GM12891 (cell line): ENCODE measurements around the gene DCAF8L2. TPM values are rescaled to one million over a fixed set of nuclear protein-coding genes. Genes with fewer than 3 reads are reported as not detected.
"Not testable (repeated sequence)": the region's sequence is repeated elsewhere in the genome, so short reads cannot be mapped to it uniquely, and the experiment has no call there.

Experiments used
- DNase-seq: peaks from one replicate; pipeline ENCODE4 v3.0.0; 2011; ENCODE audit warnings: low spot score; ENCODE audit not compliant: insufficient read length
- FAIRE-seq: peaks from 2 replicates; lab custom pipeline; 2011; peaks lifted over from hg19 to GRCh38; lab: Jason Lieb, UNC
- PAX5 ChIP-seq: IDR thresholded peaks from 2 replicates; pipeline ENCODE4 v1.6.1; 2011; ENCODE audit warnings: low read length, moderate library complexity, mild to moderate bottlenecking; ENCODE audit not compliant: insufficient read depth, severe bottlenecking
- POLR2A ChIP-seq: IDR thresholded peaks from 2 replicates; pipeline ENCODE4 v1.6.1; 2011; ENCODE audit warnings: low read depth, low read length, control low read depth
- POLR2AphosphoS5 ChIP-seq: IDR thresholded peaks from 2 replicates; pipeline ENCODE4 v1.6.1; 2011; ENCODE audit warnings: low read depth, low read length, control low read depth
- POU2F2 ChIP-seq: IDR thresholded peaks from 2 replicates; pipeline ENCODE4 v1.6.1; 2011; ENCODE audit warnings: low read depth, mild to moderate bottlenecking, control low read depth, low read length, moderate library complexity
- SPI1 ChIP-seq: IDR thresholded peaks from 2 replicates; pipeline ENCODE4 v1.6.1; 2011; ENCODE audit warnings: low read depth, low read length, control low read depth
- TAF1 ChIP-seq: IDR thresholded peaks from 2 replicates; pipeline ENCODE4 v1.6.1; 2011; ENCODE audit warnings: low read depth, low read length, control low read depth
- polyA plus RNA-seq: library from polyadenylated mRNA; unstranded; fragments of >200 nt; gene quantifications from one replicate; pipeline ENCODE4 v1.2.1, GENCODE V29; 2012; ENCODE audit warnings: low read depth, missing spikeins, inconsistent platforms; ENCODE audit not compliant: missing spikeins

DCAF8L2 gene
- not detected for polyA plus RNA-seq

- no peak for DNase-seq
- TF ChIP-seq PAX5, result no peak
- TF ChIP-seq POLR2AphosphoS5, result no peak
- no peak for TF ChIP-seq TAF1
- TF ChIP-seq POU2F2, result no peak
- TF ChIP-seq SPI1, result no peak
- TF ChIP-seq POLR2A, result no peak
- FAIRE-seq, result no peak
Observed at GRCh38 chrX:27590044-27590443, at the start of gene DCAF8L2. Gene DCAF8L2, plus strand, starts transcription at chrX:27590344. Its CDS starts 156,552 bp downstream, at chrX:27746896.

DNA sequence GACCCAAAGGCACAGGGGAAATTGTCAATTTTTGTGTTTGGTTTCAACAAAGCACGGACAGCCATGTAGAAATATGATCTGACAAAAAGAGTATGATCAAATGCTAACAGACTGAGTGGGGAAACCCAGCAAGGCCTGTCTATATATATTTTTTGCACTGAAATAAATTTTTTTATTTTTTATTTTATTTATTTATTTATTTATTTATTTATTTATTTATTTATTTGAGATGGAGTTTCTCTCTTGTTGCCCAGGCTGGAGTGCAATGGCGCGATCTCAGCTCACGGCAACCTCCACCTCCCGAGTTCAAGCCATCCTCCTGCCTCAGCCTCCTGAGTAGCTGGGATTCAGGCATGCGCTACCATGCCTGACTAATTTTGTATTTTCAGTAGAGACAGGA is 49.0 kb upstream of the DCAF8L2 start:
- DNase-seq, FAIRE-seq: not testable (repeated sequence)

DNA sequence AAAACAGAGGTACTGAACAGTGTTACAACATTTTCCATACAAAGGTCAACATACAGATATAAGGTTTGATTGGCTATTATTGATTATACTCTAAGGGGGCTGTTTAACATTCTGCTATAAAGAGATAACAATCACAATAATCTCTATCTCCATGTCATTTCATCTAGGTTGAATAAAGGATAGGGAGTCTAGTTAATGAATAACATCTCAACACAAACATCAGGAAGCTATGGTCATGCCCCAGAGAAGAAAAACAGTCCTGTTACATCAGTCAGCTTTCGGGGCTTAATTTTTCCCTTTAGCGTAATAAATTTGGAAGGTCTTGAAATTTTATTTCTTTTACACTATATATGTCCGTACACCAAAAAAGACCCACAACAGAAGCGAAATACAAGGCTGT is 41.5 kb upstream of the DCAF8L2 start:
- TF ChIP-seq POLR2AphosphoS5, result no peak
- no peak for TF ChIP-seq TAF1
- TF ChIP-seq POU2F2, result no peak
- no peak for TF ChIP-seq SPI1
- no peak for TF ChIP-seq PAX5
- TF ChIP-seq POLR2A, result no peak
- FAIRE-seq (no peak), DNase-seq (no peak)

DNA sequence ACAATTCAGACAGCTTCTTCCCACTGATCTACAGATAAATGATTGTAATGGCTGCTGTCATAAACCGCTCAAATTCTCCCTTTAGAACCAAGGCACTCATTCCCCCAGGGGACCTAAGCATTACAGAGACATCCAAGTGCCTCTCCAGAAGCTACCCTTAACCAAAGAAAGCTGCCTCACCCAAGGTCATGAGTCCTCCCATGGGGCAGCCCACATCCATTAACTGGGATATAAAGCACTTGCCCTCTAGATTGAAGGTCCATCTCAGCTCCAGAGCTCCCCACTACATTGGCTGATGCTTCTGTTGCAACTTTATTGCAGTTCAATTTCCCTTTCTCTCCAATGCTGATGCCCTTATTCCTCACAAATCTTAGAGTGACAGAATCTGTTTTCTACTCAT is 40.5 kb upstream of the DCAF8L2 start:
- FAIRE-seq (no peak), DNase-seq (no peak)
- no peak for TF ChIP-seq POLR2AphosphoS5
- TF ChIP-seq PAX5, result no peak
- TF ChIP-seq TAF1, result no peak
- no peak for TF ChIP-seq POU2F2
- no peak for TF ChIP-seq POLR2A
- TF ChIP-seq SPI1, result no peak

DNA sequence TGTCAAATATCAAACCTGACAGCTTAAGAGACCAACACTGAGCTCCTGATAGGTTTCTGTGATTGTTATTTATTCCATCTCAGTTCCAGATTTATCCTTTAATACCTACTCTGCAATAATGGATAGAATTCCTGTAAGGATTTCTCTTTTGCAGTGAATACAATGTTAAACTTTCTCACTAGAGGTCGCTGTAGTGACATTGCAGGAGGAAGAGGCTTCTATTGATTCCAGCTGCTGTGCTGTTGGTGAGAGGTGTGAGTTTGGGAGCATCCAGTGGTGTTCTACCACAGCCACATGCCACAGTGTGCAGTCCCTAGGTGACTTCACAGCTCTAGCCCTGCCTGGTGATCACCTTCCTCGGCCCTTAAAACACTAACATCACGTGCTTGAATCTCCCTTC is 34.6 kb upstream of the DCAF8L2 start:
- peak; percentile 51 for FAIRE-seq
- no peak for DNase-seq
- TF ChIP-seq TAF1 (no peak), SPI1 (no peak), POLR2AphosphoS5 (no peak), POU2F2 (no peak), POLR2A (no peak), PAX5 (no peak)

GRCh38 chrX:27565992-27566391 is 24.2 kb upstream of the DCAF8L2 start:
- FAIRE-seq (no peak), DNase-seq (no peak)
- TF ChIP-seq POLR2AphosphoS5 (no peak), POU2F2 (no peak), POLR2A (no peak), PAX5 (no peak), SPI1 (no peak), TAF1 (no peak)

DNA sequence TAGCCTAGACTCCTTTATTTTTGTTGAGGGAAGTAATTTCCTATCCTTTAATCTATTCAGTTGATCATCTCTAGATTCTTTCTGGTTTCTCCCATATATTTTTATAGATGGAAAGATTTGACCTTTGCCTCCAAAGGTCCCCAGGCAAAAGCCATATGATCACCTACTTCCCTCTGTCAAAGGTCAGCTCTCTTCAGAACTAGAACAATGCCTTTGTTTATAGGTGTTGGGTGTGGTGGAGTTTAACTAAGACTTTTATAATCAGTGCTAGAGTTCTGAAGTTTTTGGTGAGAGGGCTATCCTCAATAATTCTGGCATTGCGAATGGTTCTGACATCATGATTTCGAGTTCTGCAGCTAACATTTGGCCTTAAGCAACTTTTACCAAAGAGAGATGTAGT is 19.0 kb upstream of the DCAF8L2 start:
- no peak for FAIRE-seq
- DNase-seq, result no peak
- no peak for TF ChIP-seq PAX5
- no peak for TF ChIP-seq POLR2A
- TF ChIP-seq TAF1, result no peak
- TF ChIP-seq SPI1, result no peak
- no peak for TF ChIP-seq POU2F2
- TF ChIP-seq POLR2AphosphoS5, result no peak

DNA sequence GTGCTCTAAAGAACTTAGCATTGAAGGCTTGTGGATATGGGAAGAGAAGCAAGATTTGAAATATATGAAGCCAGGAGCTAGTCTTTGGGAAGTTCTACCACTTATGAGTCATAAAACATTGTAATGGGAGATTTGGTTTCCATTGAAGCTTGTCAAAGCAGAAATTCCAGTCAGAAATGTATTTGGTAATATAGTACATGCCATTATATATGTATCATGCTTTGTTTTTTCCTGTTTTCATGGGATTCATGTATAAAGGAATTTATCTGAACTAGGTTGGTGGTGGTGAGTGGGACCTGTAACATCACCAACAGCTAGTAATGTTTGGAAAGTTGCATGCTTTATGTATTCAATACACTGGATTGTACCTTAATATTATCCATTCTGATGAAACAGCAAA is 14.6 kb upstream of the DCAF8L2 start:
- TF ChIP-seq TAF1 (no peak), POU2F2 (no peak), POLR2A (no peak), POLR2AphosphoS5 (no peak)
- no peak for DNase-seq
- FAIRE-seq, result no peak

- no peak for DNase-seq
- no peak for FAIRE-seq
- TF ChIP-seq PAX5 (no peak), POU2F2 (no peak), TAF1 (no peak), POLR2A (no peak), POLR2AphosphoS5 (no peak)
Observed at GRCh38 chrX:27583976-27584375, 6.2 kb upstream of the DCAF8L2 start.

DNA sequence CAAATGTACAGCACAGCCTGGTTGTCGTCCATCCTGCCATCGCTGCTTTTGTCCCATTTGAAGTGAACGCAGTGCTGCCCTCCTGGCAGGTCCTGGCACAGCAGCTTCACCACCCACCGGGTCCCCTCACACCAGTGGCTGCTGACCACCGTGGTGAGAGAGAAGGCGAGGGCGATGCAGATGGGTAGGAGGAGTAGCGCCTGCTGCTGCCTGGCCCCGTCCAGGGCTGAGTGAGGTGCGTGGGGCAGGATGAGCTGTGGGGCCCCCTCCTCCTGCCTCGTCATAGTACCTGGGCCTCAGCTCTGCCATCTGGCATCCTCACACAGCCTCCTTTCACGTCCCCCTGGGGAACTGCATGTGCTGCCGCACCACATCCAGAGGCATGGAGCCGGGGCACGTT is 1.8 kb downstream of the DCAF8L2 start:
- no peak for DNase-seq
- no peak for TF ChIP-seq TAF1
- no peak for TF ChIP-seq POLR2AphosphoS5
- TF ChIP-seq PAX5, result no peak
- TF ChIP-seq SPI1, result no peak
- no peak for TF ChIP-seq POLR2A
- TF ChIP-seq POU2F2, result no peak
- FAIRE-seq, result no peak

- no peak for TF ChIP-seq SPI1
- no peak for TF ChIP-seq TAF1
- no peak for TF ChIP-seq PAX5
- TF ChIP-seq POU2F2, result no peak
- TF ChIP-seq POLR2A, result no peak
- FAIRE-seq (no peak), DNase-seq (no peak)
Observed at GRCh38 chrX:27597508-27597907, 7.4 kb downstream of the DCAF8L2 start.

- FAIRE-seq, result no peak
- TF ChIP-seq POU2F2 (no peak), POLR2A (no peak), SPI1 (no peak), PAX5 (no peak), TAF1 (no peak), POLR2AphosphoS5 (no peak)
- DNase-seq, result no peak
Observed at GRCh38 chrX:27598312-27598711, 8.2 kb downstream of the DCAF8L2 start.
